Spinal cord (tissue), 10 donors: ENCODE results near the gene DRAP1. TPM values are rescaled to one million over a fixed set of nuclear protein-coding genes. Genes with fewer than 3 reads are reported as not detected.
"Not testable (repeated sequence)": the region's sequence is repeated elsewhere in the genome, so short reads cannot be mapped to it uniquely, and the experiment has no call there.

Source experiments
- DNase-seq, 6 donors: peaks; one replicate each; pipeline versions ENCODE4 v3.0.0 to v3.0.0-alpha.2; 2013 to 2015; ENCODE audit warnings: low spot score in 6 of 6, low read depth in 4 of 6
- H3K27ac ChIP-seq: one replicate; pipeline ENCODE4 v1.5.1; 2013; ENCODE audit warnings: low read depth, low read length, control low read depth
- H3K27me3 ChIP-seq: one replicate; pipeline ENCODE4 v1.6.1; 2013; ENCODE audit warnings: low read length; ENCODE audit not compliant: control insufficient read depth, insufficient read depth
- H3K36me3 ChIP-seq: one replicate; pipeline ENCODE4 v1.6.1; 2013; ENCODE audit warnings: low read length; ENCODE audit not compliant: control insufficient read depth, insufficient read depth
- H3K4me1 ChIP-seq: one replicate; pipeline ENCODE4 v1.6.1; 2013; ENCODE audit warnings: low read length; ENCODE audit not compliant: control insufficient read depth, insufficient read depth
- H3K4me3 ChIP-seq: one replicate; pipeline ENCODE4 v1.5.1; 2013; ENCODE audit warnings: low read depth, low read length, control low read depth
- H3K9me3 ChIP-seq: one replicate; pipeline ENCODE4 v1.6.1; 2013; ENCODE audit warnings: low read length; ENCODE audit not compliant: control insufficient read depth, insufficient read depth
- WGBS: methylation state at CpG from one replicate; pipeline ENCODE4 v1.1.5; 2013; ENCODE audit warnings: missing lambda C conversion rate; ENCODE audit not compliant: insufficient coverage; 5-methylcytosine and 5-hydroxymethylcytosine counted together
- polyA plus RNA-seq, 2 donors: library from polyadenylated mRNA; unstranded; fragments of 120-200 nt; gene quantifications; one replicate each; pipeline ENCODE4 v1.2.1, GENCODE V29; 2013; ENCODE audit not compliant: insufficient read length in 2 of 2
- total RNA-seq, 2 donors: library from RNA; depleted of rRNA in 1 of 2; stranded (reverse); fragments of 120-200 nt in 1 of 2; fragments of >200 nt in 1 of 2; gene quantifications; one replicate each; pipeline versions ENCODE4 v1.2.3 to v1.2.4, GENCODE V29; 2013 to 2014
- donor health status: healthy.

DRAP1 gene
- total and polyA plus RNA-seq, 4 donors = 46.4 to 183 (median 152) TPM

- Histone ChIP-seq H3K4me3 (no peak within 1 kb of the TSS), H3K27me3 (no peaks in the 10 kb centered on the region), H3K36me3 (no peaks in the 10 kb centered on the region), H3K9me3 (no peaks in the 10 kb centered on the region), H3K27ac (no peak within 1 kb of the TSS), H3K4me1 (peaks cover 2% of the 10 kb centered on the region)
- DNase-seq = no peak
- WGBS = 22% methylated on average over 12 of the region's 13 CpGs
Observed at GRCh38 chr11:65945430-65945911, 26.2 kb downstream of the DRAP1 start, which contains the start of gene TSGA10IP. Gene TSGA10IP (plus strand): TSS chr11:65945480. CDS start chr11:65945676, 196 bp downstream.

GRCh38 chr11:65945941-65946558 is 26.8 kb downstream of the DRAP1 start:
- WGBS = 65% methylated on average over 7 of the region's 11 CpGs
- Histone ChIP-seq H3K9me3 (no peaks in the 10 kb centered on the region), H3K4me1 (peaks cover 2% of the 10 kb centered on the region), H3K36me3 (no peaks in the 10 kb centered on the region), H3K27ac (no peak overlapping the region), H3K4me3 (no peak overlapping the region), H3K27me3 (no peaks in the 10 kb centered on the region)
- DNase-seq = no peak

- no peak for DNase-seq
- no peak overlapping the region for H3K27ac ChIP-seq
- no peaks in the 10 kb centered on the region for H3K36me3 ChIP-seq
- 100% methylated on average over 4 of the region's 4 CpGs for WGBS
- no peak overlapping the region for H3K4me3 ChIP-seq
- no peaks in the 10 kb centered on the region for H3K9me3 ChIP-seq
- peaks cover 2% of the 10 kb centered on the region for H3K4me1 ChIP-seq
- no peaks in the 10 kb centered on the region for H3K27me3 ChIP-seq
Observed at GRCh38 chr11:65946655-65947054, 27.4 kb downstream of the DRAP1 start.

GRCh38 chr11:65947133-65947532 is 27.9 kb downstream of the DRAP1 start:
- DNase-seq = no peak
- H3K4me3 ChIP-seq = no peak overlapping the region
- H3K9me3 ChIP-seq = no peaks in the 10 kb centered on the region
- peaks cover 2% of the 10 kb centered on the region for H3K4me1 ChIP-seq
- WGBS = 59% methylated on average over 13 of the region's 13 CpGs
- H3K36me3 ChIP-seq = no peaks in the 10 kb centered on the region
- no peaks in the 10 kb centered on the region for H3K27me3 ChIP-seq
- no peak overlapping the region for H3K27ac ChIP-seq

GRCh38 chr11:65947603-65948125 is 28.4 kb downstream of the DRAP1 start:
- no peaks in the 10 kb centered on the region for H3K9me3 ChIP-seq
- DNase-seq = no peak
- H3K27ac ChIP-seq = no peak overlapping the region
- no peak overlapping the region for H3K4me3 ChIP-seq
- peaks cover 2% of the 10 kb centered on the region for H3K4me1 ChIP-seq
- H3K27me3 ChIP-seq = no peaks in the 10 kb centered on the region
- H3K36me3 ChIP-seq = no peaks in the 10 kb centered on the region
- whole genome bisulfite sequencing = 81% methylated on average over 7 of the region's 12 CpGs

GRCh38 chr11:65950711-65951110 is 31.5 kb downstream of the DRAP1 start:
- H3K27me3 ChIP-seq, H3K27ac ChIP-seq, H3K4me3 ChIP-seq, H3K4me1 ChIP-seq, H3K9me3 ChIP-seq, H3K36me3 ChIP-seq, DNase-seq: not testable (repeated sequence)
- 94% methylated on average over 3 of the region's 5 CpGs for WGBS

- H3K4me1 ChIP-seq, H3K27me3 ChIP-seq, DNase-seq, H3K36me3 ChIP-seq, H3K27ac ChIP-seq, H3K9me3 ChIP-seq, H3K4me3 ChIP-seq: not testable (repeated sequence)
- WGBS = 79% methylated on average over 2 of the region's 3 CpGs
Observed at GRCh38 chr11:65951641-65952040, 32.4 kb downstream of the DRAP1 start.

- no peaks in the 10 kb centered on the region for H3K9me3 ChIP-seq
- DNase-seq = no peak
- H3K27ac ChIP-seq = no peak overlapping the region
- no peaks in the 10 kb centered on the region for H3K36me3 ChIP-seq
- H3K4me1 ChIP-seq = no peaks in the 10 kb centered on the region
- H3K4me3 ChIP-seq = no peak overlapping the region
- 63% methylated on average over 3 of the region's 6 CpGs for WGBS
- no peaks in the 10 kb centered on the region for H3K27me3 ChIP-seq
Observed at GRCh38 chr11:65952052-65952521, 32.9 kb downstream of the DRAP1 start.

- H3K36me3 ChIP-seq = no peaks in the 10 kb centered on the region
- DNase-seq = no peak
- H3K4me3 ChIP-seq = no peak overlapping the region
- no peak overlapping the region for H3K27ac ChIP-seq
- no peaks in the 10 kb centered on the region for H3K9me3 ChIP-seq
- 94% methylated on average over 13 of the region's 20 CpGs for WGBS
- no peaks in the 10 kb centered on the region for H3K27me3 ChIP-seq
- H3K4me1 ChIP-seq = no peaks in the 10 kb centered on the region
Observed at GRCh38 chr11:65953471-65953870, 34.2 kb downstream of the DRAP1 start.

- 86% methylated on average over 2 of the region's 8 CpGs for WGBS
- no peaks in the 10 kb centered on the region for H3K27me3 ChIP-seq
- no peak for DNase-seq
- no peak overlapping the region for H3K4me3 ChIP-seq
- no peaks in the 10 kb centered on the region for H3K4me1 ChIP-seq
- H3K36me3 ChIP-seq = no peaks in the 10 kb centered on the region
- H3K9me3 ChIP-seq = no peaks in the 10 kb centered on the region
- no peak overlapping the region for H3K27ac ChIP-seq
Observed at GRCh38 chr11:65954771-65955170, 35.5 kb downstream of the DRAP1 start.
